ENCODE results near the gene MFSD2B.

GRCh38 chr2:24055750-24056149, 45.9 kb downstream of the MFSD2B start:
- TF ChIP-seq POLR2AphosphoS5 (IDR thresholded peaks at IDR 0.05; ENCODE audit: low read depth, low read length) (no peak), TAF1 (IDR thresholded peaks at IDR 0.05; ENCODE audit: borderline replicate concordance, low read depth, low read length) (no peak)

Measured in GM12892 (cell line).